PC-3 (cell line): Measurements from ENCODE around the gene GCC2. TPM values are rescaled to one million over a fixed set of nuclear protein-coding genes. Genes with fewer than 3 reads are reported as not detected.

Experiments
- ATAC-seq: fragments of 200-7000 bp; cut with Tn5 transposase; 2 replicates; pipeline ENCODE4 v1.9.1; 2020; ENCODE audit warnings: mild to moderate bottlenecking, moderate library complexity
- BruUV-seq: library from RNA; stranded (reverse); fragments of 400-500 nt; replicated peaks from 2 replicates; lab custom pipeline; 2021; lab: Mats Ljungman, UMichigan
- CTCF ChIA-PET: fragments of 300-600 bp; sonication (Branson Sonifier 250); formaldehyde crosslinking; loops from one replicate; lab custom pipeline; 2022; ENCODE audit warnings: antibody characterized with exemption; lab: Charles Lee
- POLR2A ChIA-PET: fragments of 300-600 bp; sonication (Branson Sonifier 250); formaldehyde crosslinking; loops from one replicate; lab custom pipeline; 2022; ENCODE audit warnings: antibody characterized with exemption; ENCODE audit not compliant: unreplicated experiment; lab: Charles Lee
- DNase-seq: peaks from one replicate; pipeline ENCODE4 v3.0.0-alpha.2; 2015
- H2AFZ ChIP-seq: fragments of 300-600 bp; sonication (generic); 2 replicates; pipeline ENCODE4 v1.6.0; 2016; ENCODE audit warnings: antibody characterized with exemption, low read length
- H3F3A ChIP-seq: fragments of 300-600 bp; sonication (generic); one replicate; pipeline ENCODE4 v1.6.0; 2017; ENCODE audit warnings: antibody characterized with exemption, low read length, control low read depth, mild to moderate bottlenecking; ENCODE audit not compliant: unreplicated experiment
- H3K27ac ChIP-seq: fragments of 300-600 bp; sonication (generic); 2 replicates; pipeline ENCODE4 v1.5.1; 2016; ENCODE audit warnings: mild to moderate bottlenecking, low read length
- H3K27me3 ChIP-seq: fragments of 300-600 bp; sonication (generic); 2 replicates; pipeline ENCODE4 v1.6.1; 2016; ENCODE audit warnings: low read length, mixed read lengths
- H3K36me3 ChIP-seq: fragments of 300-600 bp; sonication (generic); 2 replicates; pipeline ENCODE4 v1.6.1; 2016; ENCODE audit warnings: low read depth, mixed run types, low read length, mixed read lengths
- H3K4me1 ChIP-seq: fragments of 300-600 bp; sonication (generic); 2 replicates; pipeline ENCODE4 v1.5.1; 2016; ENCODE audit warnings: low read length; ENCODE audit not compliant: insufficient read depth
- H3K4me2 ChIP-seq: fragments of 300-600 bp; sonication (generic); 2 replicates; pipeline ENCODE4 v1.6.0; 2016; ENCODE audit warnings: low read length
- H3K4me3 ChIP-seq: fragments of 300-600 bp; sonication (generic); 2 replicates; pipeline ENCODE4 v1.5.1; 2016; ENCODE audit warnings: mild to moderate bottlenecking, low read length, mixed read lengths
- H3K79me2 ChIP-seq: fragments of 300-600 bp; sonication (generic); 2 replicates; pipeline ENCODE4 v1.6.1; 2017; ENCODE audit warnings: low read length, mixed read lengths
- H3K9ac ChIP-seq: fragments of 300-600 bp; sonication (generic); 2 replicates; pipeline ENCODE4 v1.6.0; 2016; ENCODE audit warnings: mild to moderate bottlenecking, low read length
- H3K9me2 ChIP-seq: fragments of 300-600 bp; sonication (generic); replicated peaks from 2 replicates; pipeline ENCODE4 v1.6.1; 2016; ENCODE audit warnings: mixed run types, low read length, mixed read lengths
- H3K9me3 ChIP-seq: fragments of 300-600 bp; sonication (generic); 2 replicates; pipeline ENCODE4 v1.6.1; 2016; ENCODE audit warnings: low read length, mixed read lengths
- H4K20me1 ChIP-seq: fragments of 300-600 bp; sonication (generic); 2 replicates; pipeline ENCODE4 v1.6.1; 2016; ENCODE audit warnings: low read length, mixed read lengths
- EZH2 ChIP-seq: fragments of 300-600 bp; sonication (generic); IDR thresholded peaks from one replicate; pipeline ENCODE4 v1.6.1; 2017; ENCODE audit warnings: antibody characterized with exemption, mild to moderate bottlenecking, low read length; ENCODE audit not compliant: unreplicated experiment
- EZH2phosphoT487 ChIP-seq: fragments of 300-600 bp; sonication (generic); IDR thresholded peaks from 2 replicates; pipeline ENCODE4 v1.6.1; 2018; ENCODE audit warnings: mild to moderate bottlenecking, antibody characterized with exemption, low read length, borderline replicate concordance
- intact Hi-C: fragments of 100-400 bp; cut with micrococcal nuclease; formaldehyde crosslinking; loops from 2 replicates; pipeline ENCODE4 v1.9.0; 2023
- total RNA-seq: library from RNA; depleted of rRNA; stranded (reverse); fragments of >200 nt; gene quantifications from 2 replicates; pipeline ENCODE4 v1.2.3, GENCODE V29; 2014
- TF ChIP-seq, protein P1 (sequence below): fragments of 300-600 bp; sonication (generic); conservative IDR thresholded peaks from 2 replicates; pipeline ENCODE4 v1.5.1; 2017; ENCODE audit warnings: antibody characterized with exemption, low read depth, mild to moderate bottlenecking, low read length

GCC2 gene
- total RNA-seq, 1 experiment from 2014 or later: 10.1 TPM

DNA sequence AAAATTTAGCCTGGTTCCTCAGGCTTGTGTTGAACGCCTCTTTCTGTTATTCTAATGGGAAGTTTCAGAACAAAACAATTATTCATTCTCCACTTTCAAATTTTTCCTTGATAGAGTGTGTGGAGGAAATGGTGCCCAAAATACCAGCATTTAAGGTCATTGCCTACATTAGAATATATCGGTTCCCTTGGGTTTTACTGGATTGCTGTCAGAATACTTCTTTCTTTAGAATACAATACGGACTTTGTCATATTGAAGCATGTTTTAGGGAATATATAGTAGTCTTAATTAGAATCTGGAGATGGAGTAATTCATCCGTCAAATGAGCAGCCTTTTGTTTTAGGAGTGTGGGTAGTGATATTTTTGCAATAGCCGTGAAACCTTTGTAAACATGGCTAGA, 98.6 kb downstream of the GCC2 start:
- TF ChIP-seq, protein P1, sequence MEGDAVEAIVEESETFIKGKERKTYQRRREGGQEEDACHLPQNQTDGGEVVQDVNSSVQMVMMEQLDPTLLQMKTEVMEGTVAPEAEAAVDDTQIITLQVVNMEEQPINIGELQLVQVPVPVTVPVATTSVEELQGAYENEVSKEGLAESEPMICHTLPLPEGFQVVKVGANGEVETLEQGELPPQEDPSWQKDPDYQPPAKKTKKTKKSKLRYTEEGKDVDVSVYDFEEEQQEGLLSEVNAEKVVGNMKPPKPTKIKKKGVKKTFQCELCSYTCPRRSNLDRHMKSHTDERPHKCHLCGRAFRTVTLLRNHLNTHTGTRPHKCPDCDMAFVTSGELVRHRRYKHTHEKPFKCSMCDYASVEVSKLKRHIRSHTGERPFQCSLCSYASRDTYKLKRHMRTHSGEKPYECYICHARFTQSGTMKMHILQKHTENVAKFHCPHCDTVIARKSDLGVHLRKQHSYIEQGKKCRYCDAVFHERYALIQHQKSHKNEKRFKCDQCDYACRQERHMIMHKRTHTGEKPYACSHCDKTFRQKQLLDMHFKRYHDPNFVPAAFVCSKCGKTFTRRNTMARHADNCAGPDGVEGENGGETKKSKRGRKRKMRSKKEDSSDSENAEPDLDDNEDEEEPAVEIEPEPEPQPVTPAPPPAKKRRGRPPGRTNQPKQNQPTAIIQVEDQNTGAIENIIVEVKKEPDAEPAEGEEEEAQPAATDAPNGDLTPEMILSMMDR: no peak
- TF ChIP-seq EZH2phosphoT487 (no peak), EZH2 (no peak)
- no TSS peak for BruUV-seq
- Histone ChIP-seq H3K4me2 (no peak overlapping the region), H3F3A (no peaks in the 10 kb centered on the region), H3K27ac (no peak overlapping the region), H3K9me3 (no peaks in the 10 kb centered on the region), H3K79me2 (peaks cover 61% of the 10 kb centered on the region), H3K27me3 (no peaks in the 10 kb centered on the region), H3K9me2 (no peaks in the 10 kb centered on the region), H3K4me1 (no peaks in the 10 kb centered on the region), H2AFZ (no peak overlapping the region), H3K36me3 (no peaks in the 10 kb centered on the region), H4K20me1 (no peaks in the 10 kb centered on the region), H3K9ac (no peak overlapping the region), H3K4me3 (no peak overlapping the region)
- ATAC-seq (no peak), DNase-seq (no peak)
- CTCF ChIA-PET: no interaction called here
- intact Hi-C loops: no loop called here
- POLR2A ChIA-PET: no interaction called here

GRCh38 chr2:108548208-108549003, 99.4 kb downstream of the GCC2 start:
- DNase-seq: no peak
- no peaks in the 10 kb centered on the region for H3F3A ChIP-seq
- no peak overlapping the region for H3K4me3 ChIP-seq
- H3K27ac ChIP-seq: no peak overlapping the region
- BruUV-seq: no TSS peak
- H2AFZ ChIP-seq: no peak overlapping the region
- no peaks in the 10 kb centered on the region for H4K20me1 ChIP-seq
- no peak overlapping the region for H3K4me2 ChIP-seq
- H3K79me2 ChIP-seq: peaks cover 61% of the 10 kb centered on the region
- no peaks in the 10 kb centered on the region for H3K9me3 ChIP-seq
- no peak for ATAC-seq
- ChIA-PET POLR2A (no interaction called here), CTCF (interaction anchor here (1.2 kb wide), 1 partner anchor 36 kb away, joined by 7 read pairs; no protein-coding TSS in a partner anchor)
- intact Hi-C loops: no loop called here
- H3K4me1 ChIP-seq: no peaks in the 10 kb centered on the region
- TF ChIP-seq EZH2phosphoT487 (no peak), EZH2 (no peak)
- TF ChIP-seq, protein P1: no peak
- H3K36me3 ChIP-seq: no peaks in the 10 kb centered on the region
- H3K9ac ChIP-seq: no peak overlapping the region
- H3K9me2 ChIP-seq: no peaks in the 10 kb centered on the region
- no peaks in the 10 kb centered on the region for H3K27me3 ChIP-seq

DNA sequence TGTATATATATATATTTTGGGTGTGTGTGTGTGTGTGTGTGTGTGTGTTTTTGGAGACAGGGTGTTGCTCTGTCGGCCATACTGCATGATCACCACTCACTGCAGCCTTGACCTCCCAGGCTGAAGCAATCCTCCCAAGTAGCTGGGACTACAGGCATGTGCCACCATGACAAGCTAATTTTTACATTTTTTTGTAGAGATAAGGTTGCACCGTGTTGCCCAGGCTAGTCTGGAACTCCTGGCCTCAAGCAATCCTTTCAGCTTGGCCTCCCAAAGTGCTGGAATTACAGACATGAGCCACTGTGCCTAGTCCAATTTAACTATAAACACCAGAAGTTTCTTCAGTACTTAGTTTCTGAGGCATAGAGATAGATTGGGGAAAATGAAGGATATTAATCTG, 103.6 kb downstream of the GCC2 start:
- DNase-seq: no peak
- no peaks in the 10 kb centered on the region for H3K9me2 ChIP-seq
- H2AFZ ChIP-seq: no peak overlapping the region
- H3K27me3 ChIP-seq: no peaks in the 10 kb centered on the region
- H3K4me3 ChIP-seq: no peak overlapping the region
- H3K36me3 ChIP-seq: no peaks in the 10 kb centered on the region
- POLR2A ChIA-PET: no interaction called here
- H3K9ac ChIP-seq: no peak overlapping the region
- CTCF ChIA-PET: no interaction called here
- H3K79me2 ChIP-seq: peaks cover 74% of the 10 kb centered on the region
- H3K4me1 ChIP-seq: no peaks in the 10 kb centered on the region
- no peaks in the 10 kb centered on the region for H3F3A ChIP-seq
- H3K4me2 ChIP-seq: no peak overlapping the region
- TF ChIP-seq EZH2: no peak
- TF ChIP-seq EZH2phosphoT487: no peak
- TF ChIP-seq, protein P1: no peak
- peaks cover 7% of the 10 kb centered on the region; the same call in 1 of the 2 replicates for H4K20me1 ChIP-seq
- intact Hi-C loops: no loop called here
- no TSS peak for BruUV-seq
- no peak overlapping the region for H3K27ac ChIP-seq
- H3K9me3 ChIP-seq: no peaks in the 10 kb centered on the region
- no peak for ATAC-seq
